ENCODE data around the gene MAGED1. TPM values are rescaled to one million over a fixed set of nuclear protein-coding genes. Genes with fewer than 3 reads are reported as not detected.

MAGED1 gene
- total and polyA plus RNA-seq, 10 donors = 18.8 to 75.5 (median 51.9) TPM

DNA sequence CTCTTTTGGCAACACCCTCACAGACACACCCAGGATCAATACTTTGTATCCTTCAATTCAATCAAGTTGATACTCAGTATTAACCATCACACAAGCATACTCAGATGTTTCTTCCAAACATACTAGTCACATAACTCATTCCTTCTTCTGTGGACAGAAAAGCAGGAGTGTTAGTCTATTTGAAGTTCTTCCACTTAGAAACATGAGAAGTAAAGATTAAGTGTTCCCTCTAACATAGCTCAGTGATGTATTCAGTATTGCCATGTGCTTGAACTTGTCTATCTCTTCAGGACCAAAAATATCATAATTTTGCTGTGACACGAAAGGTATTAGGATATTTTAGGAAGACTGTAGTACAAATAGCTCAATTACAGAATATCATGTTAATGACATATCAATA, 25.8 kb upstream of the MAGED1 start:
- peaks cover 0 to 4% (median 0%) of the 10 kb centered on the region in 8 donors for H3K9me3 ChIP-seq
- H3K4me1 ChIP-seq = no peaks in the 10 kb centered on the region
- intact Hi-C loops (cut with DNase I; ENCODE audit: low total_unique reads) = no loop called here
- no peaks in the 10 kb centered on the region for H3K27me3 ChIP-seq (replicated peaks in 1 of 7)
- TF ChIP-seq POLR2A (IDR thresholded peaks at IDR 0.05) (no peak), POLR2AphosphoS5 (IDR thresholded peaks at IDR 0.05) (no peak)
- TF ChIP-seq, protein P1, sequence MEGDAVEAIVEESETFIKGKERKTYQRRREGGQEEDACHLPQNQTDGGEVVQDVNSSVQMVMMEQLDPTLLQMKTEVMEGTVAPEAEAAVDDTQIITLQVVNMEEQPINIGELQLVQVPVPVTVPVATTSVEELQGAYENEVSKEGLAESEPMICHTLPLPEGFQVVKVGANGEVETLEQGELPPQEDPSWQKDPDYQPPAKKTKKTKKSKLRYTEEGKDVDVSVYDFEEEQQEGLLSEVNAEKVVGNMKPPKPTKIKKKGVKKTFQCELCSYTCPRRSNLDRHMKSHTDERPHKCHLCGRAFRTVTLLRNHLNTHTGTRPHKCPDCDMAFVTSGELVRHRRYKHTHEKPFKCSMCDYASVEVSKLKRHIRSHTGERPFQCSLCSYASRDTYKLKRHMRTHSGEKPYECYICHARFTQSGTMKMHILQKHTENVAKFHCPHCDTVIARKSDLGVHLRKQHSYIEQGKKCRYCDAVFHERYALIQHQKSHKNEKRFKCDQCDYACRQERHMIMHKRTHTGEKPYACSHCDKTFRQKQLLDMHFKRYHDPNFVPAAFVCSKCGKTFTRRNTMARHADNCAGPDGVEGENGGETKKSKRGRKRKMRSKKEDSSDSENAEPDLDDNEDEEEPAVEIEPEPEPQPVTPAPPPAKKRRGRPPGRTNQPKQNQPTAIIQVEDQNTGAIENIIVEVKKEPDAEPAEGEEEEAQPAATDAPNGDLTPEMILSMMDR (IDR thresholded peaks at IDR 0.05 in 8 of 11, conservative IDR thresholded peaks at IDR 0.05 in 3 of 11) = no peak
- no peak overlapping the region for H3K27ac ChIP-seq
- no peak overlapping the region for H3K4me3 ChIP-seq
- 66 to 100% (median 90%) methylated on average over 1 of the region's 1 CpG for WGBS, 5 donors
- H3K36me3 ChIP-seq = no peaks in the 10 kb centered on the region
- DNase-seq = no peak

DNA sequence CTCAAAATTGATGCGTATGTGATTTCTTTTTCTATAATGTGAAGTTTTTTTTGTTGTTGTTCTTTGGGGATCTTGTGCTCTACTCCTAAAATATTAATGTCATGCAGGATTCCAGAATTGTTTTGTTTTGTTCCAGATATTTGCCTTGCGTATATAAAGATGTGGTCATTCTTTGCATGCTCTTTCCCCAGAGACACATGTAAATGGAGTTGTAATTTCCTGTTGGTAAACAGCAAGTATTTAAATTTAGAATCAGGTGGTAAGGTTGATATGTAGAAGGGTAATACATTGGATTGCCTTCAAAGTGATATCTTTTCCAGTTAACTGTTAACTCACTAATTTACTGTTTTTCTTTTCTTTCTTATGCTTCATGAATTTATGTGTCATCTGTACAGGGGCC, 23.1 kb upstream of the MAGED1 start:
- DNase-seq = no peak
- H3K4me1 ChIP-seq = no peaks in the 10 kb centered on the region
- no peak overlapping the region for H3K4me3 ChIP-seq
- WGBS, 5 donors = 90 to 100% (median 96%) methylated on average over 2 of the region's 2 CpGs
- intact Hi-C loops (cut with DNase I; ENCODE audit: low total_unique reads) = no loop called here
- no peaks in the 10 kb centered on the region for H3K27me3 ChIP-seq (replicated peaks in 1 of 7)
- TF ChIP-seq POLR2A (IDR thresholded peaks at IDR 0.05) (no peak), POLR2AphosphoS5 (IDR thresholded peaks at IDR 0.05) (no peak)
- TF ChIP-seq, protein P1 (IDR thresholded peaks at IDR 0.05 in 8 of 11, conservative IDR thresholded peaks at IDR 0.05 in 3 of 11) = no peak
- no peaks in the 10 kb centered on the region for H3K36me3 ChIP-seq
- H3K27ac ChIP-seq = no peak overlapping the region
- H3K9me3 ChIP-seq = no peaks in the 10 kb centered on the region

DNA sequence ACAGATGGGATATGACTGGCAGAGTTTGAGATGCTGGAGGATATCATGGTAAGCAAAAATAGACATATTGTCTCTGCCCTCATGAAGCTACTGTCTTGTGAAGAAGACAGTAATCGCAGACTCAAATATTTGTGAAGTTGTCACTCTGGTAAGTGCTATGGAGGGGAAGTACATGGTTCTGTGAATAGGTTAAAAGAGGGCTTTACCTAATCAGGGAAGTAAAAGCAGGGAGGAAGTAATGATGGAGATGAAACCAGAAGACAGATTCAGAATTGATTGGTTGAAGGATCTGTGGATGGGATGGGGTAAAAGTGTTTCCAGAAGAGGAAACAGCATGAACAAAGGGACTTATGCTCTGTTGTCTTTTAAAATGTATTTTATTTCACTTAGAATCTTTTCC, 19.3 kb upstream of the MAGED1 start:
- H3K27me3 ChIP-seq (replicated peaks in 1 of 7) = no peaks in the 10 kb centered on the region
- TF ChIP-seq POLR2A (IDR thresholded peaks at IDR 0.05) = no peak
- no peak for TF ChIP-seq POLR2AphosphoS5 (IDR thresholded peaks at IDR 0.05)
- TF ChIP-seq, protein P1 (IDR thresholded peaks at IDR 0.05 in 8 of 11, conservative IDR thresholded peaks at IDR 0.05 in 3 of 11) = no peak
- WGBS, 5 donors = 65 to 91% (median 89%) methylated on average over 1 of the region's 1 CpG
- no peaks in the 10 kb centered on the region for H3K9me3 ChIP-seq
- no peak for DNase-seq
- H3K4me3 ChIP-seq = no peak overlapping the region
- no peak overlapping the region for H3K27ac ChIP-seq
- no peaks in the 10 kb centered on the region for H3K4me1 ChIP-seq
- no peaks in the 10 kb centered on the region for H3K36me3 ChIP-seq
- intact Hi-C loops (cut with DNase I; ENCODE audit: low total_unique reads) = no loop called here

DNA sequence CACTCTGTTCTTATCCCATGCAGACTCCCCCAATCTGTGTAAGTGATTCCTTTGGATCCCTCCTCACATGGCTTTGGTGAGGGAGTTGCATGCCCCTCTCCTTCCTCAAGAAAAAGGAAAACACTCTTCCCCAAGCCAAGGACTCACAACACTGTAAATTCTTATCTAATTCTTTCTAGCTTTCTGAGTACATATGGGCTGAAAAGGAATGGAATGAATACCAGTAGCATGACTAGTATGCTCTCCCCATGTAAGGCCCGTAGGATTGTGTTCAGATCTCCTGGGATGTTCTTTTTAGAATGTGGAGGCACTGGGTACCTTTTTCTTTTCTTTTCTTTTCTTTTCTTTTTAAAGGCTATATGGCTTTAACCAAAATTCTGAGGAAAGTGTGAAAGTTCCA, 17.0 kb upstream of the MAGED1 start:
- TF ChIP-seq, protein P1 (IDR thresholded peaks at IDR 0.05 in 8 of 11, conservative IDR thresholded peaks at IDR 0.05 in 3 of 11) = no peak
- TF ChIP-seq POLR2AphosphoS5 (IDR thresholded peaks at IDR 0.05) (no peak), POLR2A (IDR thresholded peaks at IDR 0.05) (no peak)
- H3K27me3 ChIP-seq (replicated peaks in 1 of 7) = no peaks in the 10 kb centered on the region
- no peaks in the 10 kb centered on the region for H3K4me1 ChIP-seq
- H3K9me3 ChIP-seq = no peaks in the 10 kb centered on the region
- no peak for DNase-seq
- intact Hi-C loops (cut with DNase I; ENCODE audit: low total_unique reads) = no loop called here
- WGBS, 5 donors = 70 to 100% (median 92%) methylated on average over 1 of the region's 1 CpG
- no peak overlapping the region for H3K4me3 ChIP-seq
- H3K27ac ChIP-seq = no peak overlapping the region
- no peaks in the 10 kb centered on the region for H3K36me3 ChIP-seq
